GM18873 (cell line): ENCODE results near the gene NOL4L.

Source experiments
- ATAC-seq: cut with Tn5 transposase; IDR thresholded peaks from one replicate; pipeline ENCODE4 v1.9.1; 2021; ENCODE audit warnings: mild to moderate bottlenecking, moderate library complexity, moderate number of reproducible peaks; ENCODE audit not compliant: unreplicated experiment, low FRiP score

NOL4L gene

DNA sequence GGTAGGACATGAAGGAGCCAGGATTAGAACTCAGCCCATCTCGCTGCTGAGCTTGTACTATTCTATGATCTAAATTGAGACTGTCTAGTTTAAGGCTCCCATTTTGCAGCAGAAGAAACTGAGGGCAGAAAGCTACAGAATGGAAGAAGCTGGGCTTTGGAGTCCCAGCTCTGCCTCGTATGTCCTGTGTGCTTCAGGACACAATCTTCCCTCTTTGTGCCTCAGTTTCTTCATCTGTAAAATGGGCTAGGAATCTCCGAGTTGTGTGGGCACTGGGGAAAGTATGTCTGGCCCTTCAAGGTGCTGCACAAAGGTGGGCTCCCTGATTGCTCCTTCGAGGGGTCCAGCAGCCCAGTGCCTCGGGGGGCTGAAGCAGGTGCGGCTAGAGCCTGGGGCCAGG is 20.7 kb downstream of the NOL4L start:
- ATAC-seq = no peak

- ATAC-seq = no peak
Observed at GRCh38 chr20:32563311-32564272, 21.5 kb downstream of the NOL4L start.

GRCh38 chr20:32562495-32562911 is 22.6 kb downstream of the NOL4L start:
- ATAC-seq = no peak

GRCh38 chr20:32560989-32561830 is 23.9 kb downstream of the NOL4L start:
- no peak for ATAC-seq

DNA sequence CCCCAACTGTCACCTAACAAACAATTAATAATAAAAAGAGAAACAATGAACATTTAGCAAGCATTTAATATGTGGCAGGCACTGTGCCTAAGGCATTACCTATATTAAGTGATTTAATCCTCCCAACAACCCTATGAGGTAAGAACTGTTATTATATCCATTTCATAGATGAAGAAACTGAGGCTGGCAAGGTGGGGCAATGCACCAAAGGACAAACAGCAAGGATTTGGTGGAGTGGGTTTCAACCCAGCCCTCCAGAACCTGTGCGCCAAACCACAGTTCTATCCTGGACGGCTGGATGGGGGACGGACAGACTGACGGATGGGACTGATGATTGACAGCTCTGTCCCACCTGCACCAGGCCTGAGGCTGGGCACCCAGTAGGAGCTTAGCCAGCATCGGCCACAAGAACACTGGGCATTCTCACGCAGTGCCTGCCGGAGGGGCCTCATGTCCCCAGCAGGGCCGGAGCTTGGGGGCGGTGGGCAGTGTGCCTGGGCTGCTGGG is 24.6 kb downstream of the NOL4L start:
- ATAC-seq = no peak

- ATAC-seq = no peak
Observed at GRCh38 chr20:32559753-32560380, 25.3 kb downstream of the NOL4L start.

DNA sequence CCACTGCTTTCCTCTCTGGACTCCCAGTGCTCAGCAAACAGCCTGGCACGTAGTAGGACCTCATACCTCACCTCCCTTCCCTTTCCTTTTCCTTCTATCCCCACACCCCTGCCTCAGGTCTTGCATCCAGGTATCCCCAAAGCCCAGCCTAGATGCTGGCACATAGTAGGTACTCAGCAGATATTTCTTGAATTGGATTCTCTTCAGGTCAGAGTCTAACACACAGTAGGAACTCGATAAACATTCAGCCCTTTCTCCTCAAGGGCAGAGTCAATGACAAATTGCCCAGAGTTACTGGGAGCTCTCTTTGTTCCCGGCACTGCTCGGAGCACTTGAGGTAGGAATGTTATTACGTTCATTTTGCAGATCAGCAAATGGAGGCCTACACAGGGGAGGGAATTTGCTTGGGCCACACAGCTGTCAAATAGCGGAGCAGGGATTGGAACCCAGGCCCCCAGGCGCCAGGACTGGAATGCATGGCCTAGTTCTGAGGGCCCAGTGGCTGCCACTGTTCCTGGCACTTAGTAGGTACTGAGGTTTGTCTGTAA is 25.9 kb downstream of the NOL4L start:
- ATAC-seq = no peak

- no peak for ATAC-seq
Observed at GRCh38 chr20:32558526-32558925, 26.6 kb downstream of the NOL4L start.

DNA sequence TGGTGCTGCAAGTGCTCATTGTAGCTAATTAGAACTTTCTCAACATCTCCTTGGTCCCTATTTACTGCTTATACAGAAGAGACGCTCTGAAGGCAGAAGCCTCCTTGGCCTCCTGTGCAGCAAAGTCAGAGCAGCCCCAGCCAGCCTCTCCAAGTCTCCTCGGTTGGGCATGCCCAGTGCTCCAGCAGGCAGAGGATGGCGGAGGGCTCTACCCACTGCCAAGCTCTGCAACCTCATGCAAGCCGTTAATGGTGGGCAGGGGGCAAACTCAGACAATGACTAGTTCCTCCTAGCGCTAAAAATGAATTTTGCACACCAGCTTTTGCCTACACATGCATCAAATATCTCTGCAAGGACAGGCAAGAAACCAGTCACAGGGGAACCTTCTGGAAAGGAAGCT is 27.8 kb downstream of the NOL4L start:
- ATAC-seq = no peak

- ATAC-seq = no peak
Observed at GRCh38 chr20:32556312-32557184, 28.6 kb downstream of the NOL4L start.

DNA sequence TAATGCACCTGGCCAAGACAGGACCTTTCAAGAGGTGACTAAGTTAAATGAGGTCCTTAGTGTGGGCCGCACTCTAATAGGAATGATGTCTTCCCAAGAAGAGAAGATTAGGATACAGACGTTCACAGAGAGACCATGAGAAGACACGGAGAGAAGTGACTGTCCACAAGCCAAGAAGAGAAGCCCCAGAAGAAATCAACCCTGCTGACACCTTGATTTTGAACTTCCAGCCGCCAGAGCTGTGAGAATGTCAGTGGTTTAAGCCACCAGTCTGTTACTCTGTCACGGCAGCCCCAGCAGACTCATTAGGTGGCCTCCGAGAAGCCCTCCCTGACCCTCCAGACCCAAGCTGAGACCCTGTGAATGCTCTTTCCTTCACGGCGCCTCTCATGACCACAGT is 29.5 kb downstream of the NOL4L start:
- ATAC-seq = no peak

DNA sequence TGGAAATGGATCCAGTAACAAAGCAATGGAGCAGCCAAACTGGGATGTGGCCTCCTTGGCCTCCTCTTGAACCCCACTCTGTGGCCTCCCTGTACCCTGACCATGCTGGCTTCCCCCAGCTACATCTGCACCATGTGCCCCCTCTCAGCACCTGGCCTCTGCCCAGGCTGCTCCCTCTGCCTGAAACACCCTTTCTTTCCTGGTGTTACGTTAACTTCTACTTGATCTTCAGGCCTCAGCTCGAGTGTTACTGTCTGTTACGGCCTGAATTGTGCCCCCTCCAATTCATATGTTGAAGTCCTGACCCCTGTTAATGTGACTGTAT is 30.2 kb downstream of the NOL4L start:
- ATAC-seq = no peak

GRCh38 chr20:32553618-32554017 is 31.5 kb downstream of the NOL4L start:
- ATAC-seq = no peak

DNA sequence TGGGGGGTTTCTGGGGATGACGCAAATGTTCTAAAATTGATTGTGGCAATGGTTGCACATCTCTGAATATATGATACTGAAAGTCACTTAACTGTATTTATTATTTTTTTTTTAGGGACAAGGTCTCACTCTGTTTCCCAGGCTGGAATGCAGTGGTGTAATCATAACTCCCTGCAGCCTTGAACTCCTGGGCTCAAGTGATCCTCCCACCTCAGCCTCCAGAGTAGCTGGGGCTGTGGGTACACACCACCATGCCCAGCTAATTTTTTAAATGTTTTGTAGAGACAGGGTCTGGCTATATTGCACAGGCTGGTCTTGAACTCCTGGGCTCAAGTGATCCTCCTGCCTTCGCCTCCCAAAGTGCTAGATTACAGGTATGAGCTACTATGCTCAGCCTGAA is 33.4 kb downstream of the NOL4L start:
- ATAC-seq = no peak

DNA sequence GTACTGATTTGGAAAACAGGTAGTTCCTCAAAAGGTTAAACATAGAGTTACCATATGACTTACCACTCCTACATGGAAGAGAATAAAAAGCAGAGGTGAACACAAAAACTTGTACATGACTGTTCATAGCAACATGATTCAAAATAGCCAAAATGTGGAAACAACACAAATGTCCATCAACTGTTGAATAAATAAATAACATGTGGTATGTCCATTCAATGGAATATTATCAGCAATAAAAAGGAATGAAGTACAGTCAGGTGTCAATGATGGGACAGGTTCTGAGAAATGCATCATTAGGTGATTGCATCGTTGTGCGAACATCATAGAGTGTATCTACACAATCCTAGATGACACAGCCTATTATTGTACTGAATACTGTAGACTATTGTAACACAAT is 35.3 kb downstream of the NOL4L start:
- ATAC-seq = no peak

- no peak for ATAC-seq
Observed at GRCh38 chr20:32547753-32548034, 37.4 kb downstream of the NOL4L start.

- ATAC-seq = no peak
Observed at GRCh38 chr20:32546918-32547752, 38.0 kb downstream of the NOL4L start.

GRCh38 chr20:32544893-32545840 is 40.0 kb downstream of the NOL4L start:
- no peak for ATAC-seq
